HG02571 (cell line): ENCODE results near the gene RORB.
"Not testable (repeated sequence)": the region's sequence is repeated elsewhere in the genome, so short reads cannot be mapped to it uniquely, and the experiment has no call there.

Source experiments
- ATAC-seq: cut with Tn5 transposase; IDR thresholded peaks from one replicate; pipeline ENCODE4 v1.9.1; 2021; ENCODE audit warnings: mild to moderate bottlenecking, moderate library complexity; ENCODE audit not compliant: unreplicated experiment

Gene RORB

GRCh38 chr9:74512416-74512815, 15.3 kb downstream of the RORB start:
- ATAC-seq, result no peak

- ATAC-seq, result no peak
Measured at GRCh38 chr9:74513221-74513620, 16.1 kb downstream of the RORB start.

GRCh38 chr9:74517188-74517587, 20.1 kb downstream of the RORB start:
- ATAC-seq, result no peak

- ATAC-seq, result no peak
Measured at GRCh38 chr9:74519419-74519818, 22.3 kb downstream of the RORB start.

- no peak for ATAC-seq
Measured at GRCh38 chr9:74521009-74521408, 23.9 kb downstream of the RORB start.

DNA sequence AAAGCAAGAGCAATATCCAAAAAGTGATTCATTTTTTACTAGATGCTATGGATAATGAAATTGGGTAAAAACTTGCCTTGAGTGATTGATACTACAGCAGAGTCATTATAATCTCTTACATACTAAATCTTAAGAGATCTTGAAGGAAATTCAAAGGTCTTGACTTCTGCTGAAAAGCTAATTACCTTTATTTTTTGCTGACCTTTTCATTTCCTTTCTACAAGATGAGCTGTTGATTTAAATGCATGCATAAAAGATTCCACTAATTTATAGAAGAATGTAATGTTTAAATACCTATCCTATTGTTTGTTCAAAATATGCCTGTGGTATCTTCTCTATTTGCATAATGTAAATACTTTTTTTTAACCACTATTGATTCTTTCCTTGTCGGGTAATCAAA, 27.2 kb downstream of the RORB start:
- ATAC-seq, result no peak

GRCh38 chr9:74526215-74526614, 29.1 kb downstream of the RORB start:
- no peak for ATAC-seq

- no peak for ATAC-seq
Measured at GRCh38 chr9:74527718-74528117, 30.6 kb downstream of the RORB start.

- no peak for ATAC-seq
Measured at GRCh38 chr9:74528207-74528606, 31.1 kb downstream of the RORB start.

GRCh38 chr9:74530458-74530857, 33.3 kb downstream of the RORB start:
- not testable (repeated sequence) for ATAC-seq

DNA sequence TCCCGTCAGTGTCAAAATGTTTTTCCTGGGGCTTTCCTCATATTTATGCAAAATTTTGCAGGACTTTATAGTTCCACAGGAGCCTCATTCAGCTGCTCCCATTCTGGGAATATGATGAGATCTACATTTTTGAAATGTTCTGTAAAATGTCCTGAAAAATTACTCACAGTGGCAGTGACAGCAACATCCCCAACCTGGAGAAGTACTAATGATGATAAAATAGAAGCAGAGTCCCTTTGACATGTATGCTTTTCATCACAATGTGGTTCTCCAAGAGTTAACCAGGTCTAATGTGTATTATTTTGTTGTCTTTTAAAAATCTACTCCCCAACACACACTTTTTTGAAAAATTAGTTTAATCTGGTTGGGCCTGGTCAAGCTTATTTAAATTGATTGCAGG, 36.1 kb downstream of the RORB start:
- no peak for ATAC-seq

DNA sequence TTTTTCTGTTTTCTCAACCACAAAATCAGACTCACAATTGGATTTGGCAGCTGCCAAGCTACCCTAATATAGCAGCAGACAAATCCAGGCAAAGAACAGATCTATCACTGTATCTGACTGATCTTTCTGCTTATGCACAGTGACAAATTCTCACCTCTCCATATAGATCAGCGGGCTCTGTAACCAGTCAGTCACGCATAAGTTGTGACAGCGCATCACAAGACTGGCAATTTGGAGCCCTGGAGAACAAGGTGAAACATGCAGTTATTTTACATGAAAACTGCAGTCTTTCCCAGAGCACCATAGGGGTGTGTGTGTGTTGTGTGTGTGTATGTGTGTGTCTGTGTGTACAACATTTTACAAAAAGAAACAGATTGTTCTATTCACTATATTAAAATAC, 37.7 kb downstream of the RORB start:
- ATAC-seq, result no peak

DNA sequence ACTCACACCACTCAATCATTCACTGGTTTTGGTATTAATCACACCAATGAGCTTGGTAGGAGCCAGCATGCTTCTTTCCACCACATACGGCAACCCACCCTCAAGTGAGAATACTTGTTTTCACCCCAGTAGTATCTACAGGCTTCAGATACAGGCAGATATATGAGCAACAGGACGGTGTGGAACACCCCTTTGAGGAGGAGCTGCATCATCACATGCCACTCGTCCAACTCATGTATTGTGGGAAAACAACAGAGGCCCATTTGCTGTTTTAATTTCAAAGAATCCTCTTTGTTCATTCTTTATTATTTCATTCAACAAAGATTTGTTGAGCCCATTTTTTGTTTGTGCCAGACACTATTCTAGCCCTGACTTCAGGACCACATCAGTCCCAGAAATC, 46.0 kb downstream of the RORB start:
- no peak for ATAC-seq

- no peak for ATAC-seq
Measured at GRCh38 chr9:74551266-74551665, 54.1 kb downstream of the RORB start.

DNA sequence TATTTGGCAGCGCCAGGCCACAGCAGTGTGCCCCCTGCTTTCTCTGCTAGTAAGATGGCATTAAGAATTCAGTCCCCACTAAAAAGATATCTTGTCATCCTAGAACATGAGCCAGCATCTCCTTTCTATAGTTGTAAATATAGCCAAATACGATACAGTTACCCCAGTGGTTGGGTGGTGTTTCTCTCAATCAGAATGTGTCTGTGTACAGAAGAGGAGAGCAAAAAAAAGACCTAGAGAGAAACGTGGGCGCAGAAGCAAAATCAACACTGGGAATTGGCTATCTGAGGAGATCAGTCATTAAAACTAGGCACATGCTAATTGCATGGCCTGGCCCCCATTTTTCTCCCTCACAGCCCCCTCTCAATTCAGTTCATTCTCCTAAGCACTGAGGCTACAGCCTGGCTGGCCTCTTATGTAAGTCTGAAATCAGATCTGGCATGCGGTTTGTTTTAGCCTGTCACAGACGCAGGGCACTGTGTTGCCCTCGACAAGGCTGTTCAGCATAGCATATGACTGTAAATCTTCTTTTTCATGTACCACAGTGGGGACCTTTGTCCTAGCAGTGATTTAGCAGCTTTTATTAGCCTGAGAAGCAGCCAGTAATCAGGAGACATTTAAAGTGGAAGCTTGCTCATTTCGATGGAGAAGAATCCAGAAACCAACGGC, 57.8 kb downstream of the RORB start:
- no peak for ATAC-seq

- ATAC-seq, result no peak
Measured at GRCh38 chr9:74555565-74555964, 58.4 kb downstream of the RORB start.

DNA sequence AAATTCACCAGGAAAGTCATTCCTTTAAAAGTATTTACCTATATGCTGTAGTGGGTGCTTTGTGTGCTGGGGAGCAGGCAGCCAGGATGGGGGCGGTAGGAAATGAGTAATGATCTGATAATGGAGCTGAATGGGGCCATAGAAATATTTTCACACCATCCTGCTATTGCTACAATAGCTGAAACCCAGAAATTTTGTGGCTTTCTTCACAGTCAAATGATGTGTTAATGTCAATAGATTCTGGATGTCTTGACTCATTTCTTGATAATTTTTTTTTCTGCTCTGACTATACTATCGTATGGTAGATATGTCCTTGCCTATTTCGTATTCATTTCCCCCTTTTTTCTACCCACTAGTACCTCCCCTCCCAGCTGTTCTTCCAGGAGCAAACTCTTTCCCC, 59.5 kb downstream of the RORB start:
- ATAC-seq, result peak; percentile 82

DNA sequence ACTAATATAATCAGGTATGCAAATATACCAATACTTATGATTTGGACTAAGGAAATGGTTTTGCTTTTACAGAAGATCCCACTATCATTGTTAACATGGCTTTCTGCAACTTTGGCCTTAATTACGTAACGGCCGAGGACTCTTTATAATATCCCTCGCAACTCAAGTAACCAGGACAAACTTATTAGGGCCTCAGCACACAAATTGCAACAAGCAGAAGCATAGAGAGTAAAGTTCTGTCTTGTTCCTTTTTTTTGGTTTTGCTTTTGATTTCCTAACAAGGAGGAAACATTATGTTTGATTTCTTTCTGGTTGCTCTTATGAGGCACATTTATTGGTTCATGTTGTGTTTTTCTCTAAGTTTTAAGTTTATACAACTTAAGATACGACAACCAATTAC, 60.4 kb downstream of the RORB start:
- ATAC-seq, result no peak

- no peak for ATAC-seq
Measured at GRCh38 chr9:74562611-74563010, 65.5 kb downstream of the RORB start.

DNA sequence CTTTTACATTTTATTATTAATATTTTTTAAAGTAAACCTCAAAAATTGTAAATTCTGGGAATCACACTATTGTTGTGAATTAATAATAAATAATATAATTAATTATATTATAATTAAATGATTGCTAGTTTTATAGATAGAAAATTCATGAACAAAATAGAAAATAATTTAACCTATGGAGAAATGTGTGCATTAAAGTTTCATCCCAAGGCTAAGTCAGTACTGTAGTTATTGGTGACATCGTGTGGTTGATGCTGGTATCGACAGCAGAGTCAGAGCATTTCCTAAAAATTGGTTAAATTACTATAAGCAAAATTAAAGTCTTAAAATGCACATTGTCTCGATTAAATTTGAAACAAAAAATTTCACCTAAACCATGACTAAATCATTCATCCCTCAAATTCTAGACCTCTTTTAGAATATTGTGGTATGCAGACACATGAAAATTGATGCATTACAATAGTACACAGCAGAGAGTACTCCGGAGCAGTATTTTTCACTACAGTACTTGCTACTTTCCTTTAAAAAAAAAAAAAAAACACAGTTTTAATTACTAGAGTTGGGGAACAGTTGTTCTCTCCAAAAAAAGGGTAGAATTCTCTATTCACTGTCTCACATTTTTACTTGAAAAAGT, 73.9 kb downstream of the RORB start:
- ATAC-seq, result no peak

DNA sequence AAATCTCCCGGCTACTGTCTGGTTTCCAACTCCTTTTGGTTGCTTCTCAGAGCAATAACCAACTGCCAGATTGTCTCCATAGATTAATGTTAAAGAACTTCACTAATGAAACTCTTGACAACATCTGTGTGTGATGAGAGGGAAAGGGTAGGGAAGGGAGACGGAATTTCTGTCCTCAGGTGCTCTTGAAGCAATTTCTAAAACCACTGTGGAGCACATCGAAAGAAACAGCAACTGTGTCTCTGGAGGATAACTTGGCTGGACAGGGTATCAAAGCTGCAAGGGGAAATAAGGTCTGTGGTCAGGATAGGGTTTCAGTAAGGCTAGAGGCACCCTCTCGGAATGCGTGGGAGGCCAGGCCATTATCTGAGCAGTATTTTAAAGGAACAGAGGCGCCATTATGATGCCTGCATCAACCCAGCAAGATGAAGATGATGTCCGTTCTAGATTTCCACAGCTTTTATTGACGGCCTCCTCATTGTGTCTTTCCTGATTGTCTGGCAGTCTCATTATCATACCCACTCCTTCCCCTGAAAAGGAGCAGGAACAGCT, 76.6 kb downstream of the RORB start:
- peak; percentile 86 for ATAC-seq

DNA sequence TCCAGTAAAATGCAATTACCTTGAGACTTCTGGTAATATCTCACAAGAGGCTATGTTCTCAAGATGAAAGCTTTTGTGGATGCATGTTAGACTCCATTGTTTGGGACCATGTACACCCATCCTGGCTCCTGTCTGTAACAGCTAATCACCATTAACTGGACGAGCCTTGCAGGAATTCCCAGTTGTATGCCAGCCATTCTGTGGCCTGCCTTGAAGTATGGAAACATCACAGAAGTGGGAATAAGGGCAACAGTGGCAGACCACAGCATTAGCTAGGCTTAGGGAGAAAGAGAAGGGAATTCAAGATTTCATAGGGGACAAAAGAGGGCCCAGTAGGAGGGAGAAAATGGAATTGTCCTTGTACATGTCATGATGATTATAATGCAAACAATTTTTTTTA, 79.0 kb downstream of the RORB start:
- ATAC-seq, result no peak

- no peak for ATAC-seq
Measured at GRCh38 chr9:74577956-74578355, 80.8 kb downstream of the RORB start.
